Measurements from ENCODE around the gene MCM7. TPM values are rescaled to one million over a fixed set of nuclear protein-coding genes. Genes with fewer than 3 reads are reported as not detected.

MCM7 gene
- total and polyA plus RNA-seq, 2 of the 13 experiments (the other 11 are each of a cell fraction or from before 2014, with no cell fraction given), result 84.5 to 214 TPM

DNA sequence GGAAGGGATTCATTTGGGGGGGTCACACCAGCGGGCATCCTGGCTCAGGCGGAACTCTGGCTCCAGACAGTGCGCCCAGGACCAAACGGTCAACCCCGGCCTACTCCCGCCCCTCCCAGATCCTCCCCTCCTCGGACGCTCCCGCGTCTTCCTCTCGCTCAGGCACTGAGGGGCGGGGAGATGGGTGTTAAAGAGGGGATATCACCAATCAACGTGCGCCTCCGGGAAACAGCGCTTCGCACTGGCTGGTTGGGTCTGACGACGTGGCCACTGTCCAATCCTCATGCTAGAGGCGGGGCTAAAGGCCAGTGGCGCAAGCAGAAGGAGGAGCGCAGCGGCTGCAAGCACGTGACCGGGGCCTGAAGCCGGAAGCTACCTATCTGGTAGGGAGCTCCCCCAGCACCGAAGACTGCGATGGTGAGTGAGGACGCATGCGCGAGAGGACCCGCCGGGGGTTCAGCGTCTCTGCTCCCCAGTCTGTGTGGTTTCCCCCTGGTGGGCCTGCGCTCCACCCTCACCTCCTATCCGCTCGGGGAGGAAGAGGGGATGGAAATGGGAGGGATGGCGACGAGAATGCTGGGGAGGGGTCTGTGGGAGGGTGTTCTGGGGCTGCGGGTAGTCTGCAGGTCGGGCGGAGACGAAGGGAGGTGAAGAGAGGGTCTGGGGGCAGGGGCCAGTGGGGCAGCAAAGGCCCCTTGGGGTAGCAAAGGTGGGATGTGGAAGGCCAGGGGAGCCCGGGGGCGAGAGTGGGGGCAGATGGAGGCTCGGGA is 47.5 kb upstream of the MCM7 start, which contains the start of gene LAMTOR4 (continued):
- no peak for TF ChIP-seq ZNF383 (CRISPR knock-in tag; IDR thresholded peaks at IDR 0.05; ENCODE audit: borderline replicate concordance)
- no peak for TF ChIP-seq KLF15 (CRISPR knock-in tag; IDR thresholded peaks at IDR 0.05; ENCODE audit: borderline replicate concordance)
- no peak for TF ChIP-seq ZNF33A (CRISPR knock-in tag; IDR thresholded peaks at IDR 0.05; ENCODE audit: borderline replicate concordance)
- TF ChIP-seq, protein P1, sequence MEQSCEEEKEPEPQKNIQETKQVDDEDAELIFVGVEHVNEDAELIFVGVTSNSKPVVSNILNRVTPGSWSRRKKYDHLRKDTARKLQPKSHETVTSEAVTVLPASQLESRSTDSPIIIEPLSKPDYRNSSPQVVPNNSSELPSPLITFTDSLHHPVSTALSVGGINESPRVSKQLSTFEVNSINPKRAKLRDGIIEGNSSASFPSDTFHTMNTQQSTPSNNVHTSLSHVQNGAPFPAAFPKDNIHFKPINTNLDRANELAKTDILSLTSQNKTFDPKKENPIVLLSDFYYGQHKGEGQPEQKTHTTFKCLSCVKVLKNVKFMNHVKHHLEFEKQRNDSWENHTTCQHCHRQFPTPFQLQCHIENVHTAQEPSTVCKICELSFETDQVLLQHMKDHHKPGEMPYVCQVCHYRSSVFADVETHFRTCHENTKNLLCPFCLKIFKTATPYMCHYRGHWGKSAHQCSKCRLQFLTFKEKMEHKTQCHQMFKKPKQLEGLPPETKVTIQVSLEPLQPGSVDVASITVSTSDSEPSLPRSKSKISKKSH (CRISPR knock-in tag; IDR thresholded peaks at IDR 0.05; ENCODE audit: borderline replicate concordance), result 0 out of 2 replicates have a peak, but pooled peaks have one; percentile 2
- TF ChIP-seq MIER2 (CRISPR knock-in tag; IDR thresholded peaks at IDR 0.05), result peak; percentile 40; the same call in 1 of the 2 replicates
- no peak for TF ChIP-seq ZNF496 (CRISPR knock-in tag; IDR thresholded peaks at IDR 0.05; ENCODE audit: insufficient replicate concordance)
- no peak for TF ChIP-seq ZFP36 (IDR thresholded peaks at IDR 0.05; ENCODE audit: borderline replicate concordance, low read depth, low read length, partially characterized antibody)
- no peak for TF ChIP-seq RERE (CRISPR knock-in tag; IDR thresholded peaks at IDR 0.05; ENCODE audit: low read depth)
- no peak for TF ChIP-seq ZNF766 (CRISPR knock-in tag; IDR thresholded peaks at IDR 0.05; ENCODE audit: borderline replicate concordance)
- TF ChIP-seq ARHGAP35 (CRISPR knock-in tag; IDR thresholded peaks at IDR 0.05; ENCODE audit: borderline replicate concordance), result peak; percentile 34; the same call in 1 of the 2 replicates
- peak; percentile 69; the same call in 1 of the 2 replicates for TF ChIP-seq SIN3A (IDR thresholded peaks at IDR 0.05; ENCODE audit: borderline replicate concordance, low read depth, low read length)
- TF ChIP-seq, protein P2, sequence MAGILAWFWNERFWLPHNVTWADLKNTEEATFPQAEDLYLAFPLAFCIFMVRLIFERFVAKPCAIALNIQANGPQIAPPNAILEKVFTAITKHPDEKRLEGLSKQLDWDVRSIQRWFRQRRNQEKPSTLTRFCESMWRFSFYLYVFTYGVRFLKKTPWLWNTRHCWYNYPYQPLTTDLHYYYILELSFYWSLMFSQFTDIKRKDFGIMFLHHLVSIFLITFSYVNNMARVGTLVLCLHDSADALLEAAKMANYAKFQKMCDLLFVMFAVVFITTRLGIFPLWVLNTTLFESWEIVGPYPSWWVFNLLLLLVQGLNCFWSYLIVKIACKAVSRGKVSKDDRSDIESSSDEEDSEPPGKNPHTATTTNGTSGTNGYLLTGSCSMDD (CRISPR knock-in tag; IDR thresholded peaks at IDR 0.05), result no peak
- no peak for TF ChIP-seq KLF13 (CRISPR knock-in tag; IDR thresholded peaks at IDR 0.05)
- peak; percentile 34; the same call in 1 of the 2 replicates for TF ChIP-seq KMT2A (CRISPR knock-in tag; IDR thresholded peaks at IDR 0.05)
- TF ChIP-seq, protein P3, sequence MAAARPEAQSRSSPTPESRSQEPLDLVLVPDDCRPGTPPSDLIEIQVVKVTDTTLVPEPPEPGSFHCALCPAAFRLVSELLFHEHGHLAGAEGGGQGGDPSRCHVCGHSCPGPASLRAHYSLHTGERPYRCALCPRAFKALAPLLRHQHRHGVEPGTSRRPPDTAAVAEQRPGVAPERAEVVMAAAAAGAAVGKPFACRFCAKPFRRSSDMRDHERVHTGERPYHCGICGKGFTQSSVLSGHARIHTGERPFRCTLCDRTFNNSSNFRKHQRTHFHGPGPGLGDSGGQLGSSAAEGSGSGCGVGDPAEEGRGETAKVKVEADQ (CRISPR knock-in tag; IDR thresholded peaks at IDR 0.05; ENCODE audit: borderline replicate concordance), result peak; percentile 84; the same call in 1 of the 2 replicates
- peak in 1 of 2 experiments; percentile 51; a peak in 1 of 4 replicates for TF ChIP-seq KLF16 (CRISPR knock-in tag; IDR thresholded peaks at IDR 0.05)
- TF ChIP-seq MIXL1 (CRISPR knock-in tag; IDR thresholded peaks at IDR 0.05), result peak; percentile 42; the same call in 1 of the 2 replicates

All from HepG2 (cell line).